Keratinocyte (primary cell): Measurements from ENCODE around the gene PRPF6. TPM values are rescaled to one million over a fixed set of nuclear protein-coding genes. Genes with fewer than 3 reads are reported as not detected.

Experiments
- DNase-seq: peaks from one replicate; pipeline ENCODE4 v3.0.0-alpha.2; 2011; ENCODE audit warnings: low read depth, missing footprints, low spot score
- FAIRE-seq: peaks from 2 replicates; lab custom pipeline; 2011; peaks lifted over from hg19 to GRCh38; lab: Jason Lieb, UNC
- H2AFZ ChIP-seq: 2 replicates; pipeline ENCODE4 v1.6.0; 2012; ENCODE audit warnings: low read length, control low read depth, inconsistent platforms; ENCODE audit not compliant: control insufficient read depth
- H3K27ac ChIP-seq: 2 replicates; pipeline ENCODE4 v1.5.1; 2011; ENCODE audit warnings: low read length; ENCODE audit not compliant: control insufficient read depth, insufficient read depth
- H3K27me3 ChIP-seq: 3 replicates; pipeline ENCODE4 v1.6.0; 2011; ENCODE audit warnings: low read length; ENCODE audit not compliant: control insufficient read depth, insufficient read depth; ENCODE audit errors: extremely low read depth
- H3K36me3 ChIP-seq, 2 experiments: 2 replicates in 1 of 2; 3 replicates in 1 of 2; pipeline ENCODE4 v1.5.1; 2011; ENCODE audit warnings: low read length in 2 of 2, mild to moderate bottlenecking in 1 of 2; ENCODE audit not compliant: control insufficient read depth in 2 of 2, insufficient read depth in 2 of 2; ENCODE audit errors: extremely low read depth in 1 of 2
- H3K4me1 ChIP-seq: 3 replicates; pipeline ENCODE4 v1.5.1; 2011; ENCODE audit warnings: low read length; ENCODE audit not compliant: control insufficient read depth, insufficient read depth; ENCODE audit errors: extremely low read depth
- H3K4me2 ChIP-seq: 3 replicates; pipeline ENCODE4 v1.6.0; 2011; ENCODE audit warnings: low read depth, low read length; ENCODE audit not compliant: control insufficient read depth, insufficient read depth; ENCODE audit errors: extremely low read depth
- H3K4me3 ChIP-seq, 3 experiments: fragments of 200-600 bp in 1 of 3; sonication (generic) in 1 of 3; 2 replicates in 2 of 3; 3 replicates in 1 of 3; pipeline ENCODE4 v1.5.1; 2011 to 2016; ENCODE audit warnings: low read length in 3 of 3, mild to moderate bottlenecking in 3 of 3, control low read depth in 2 of 3, inconsistent platforms in 1 of 3, low read depth in 1 of 3, mixed read lengths in 1 of 3, mixed run types in 1 of 3, moderate library complexity in 1 of 3; ENCODE audit not compliant: control insufficient read depth in 2 of 3, insufficient read depth in 2 of 3; ENCODE audit errors: extremely low read depth in 1 of 3
- H3K79me2 ChIP-seq: 2 replicates; pipeline ENCODE4 v1.6.0; 2012; ENCODE audit warnings: low read length; ENCODE audit not compliant: control insufficient read depth, insufficient read depth
- H3K9ac ChIP-seq: 3 replicates; pipeline ENCODE4 v1.6.0; 2011; ENCODE audit warnings: low read length; ENCODE audit not compliant: control insufficient read depth, insufficient read depth; ENCODE audit errors: extremely low read depth
- H3K9me1 ChIP-seq: 3 replicates; pipeline ENCODE4 v1.6.0; 2011; ENCODE audit warnings: low read length; ENCODE audit not compliant: control insufficient read depth, insufficient read depth; ENCODE audit errors: extremely low read depth
- H3K9me3 ChIP-seq: 2 replicates; pipeline ENCODE4 v1.5.1; 2012; ENCODE audit warnings: low read depth, low read length; ENCODE audit not compliant: control insufficient read depth
- H4K20me1 ChIP-seq: 3 replicates; pipeline ENCODE4 v1.6.0; 2011; ENCODE audit warnings: low read length; ENCODE audit not compliant: control insufficient read depth, insufficient read depth; ENCODE audit errors: extremely low read depth
- EZH2 ChIP-seq: IDR thresholded peaks from one replicate; pipeline ENCODE4 v1.6.1; 2012; ENCODE audit warnings: inconsistent platforms, mild to moderate bottlenecking, low read length, moderate library complexity
- dilution Hi-C: fragments of 300-500 bp; cut with MboI; formaldehyde crosslinking; loops from one replicate; pipeline ENCODE4 v1.7.0; 2020; ENCODE audit warnings: low sequenced_read_pairs; ENCODE audit not compliant: extremely low pct_ligation_motif_present
- polyA plus RNA-seq, 5 experiments: library from polyadenylated mRNA; depleted of rRNA in 3 of 5; stranded (reverse) in 3 of 5; stranded (forward) in 1 of 5; unstranded in 1 of 5; fragments of >200 nt; gene quantifications; 1 replicate in 1 of 5; 2 replicates in 3 of 5; 3 replicates in 1 of 5; pipeline versions ENCODE4 v1.2.1 to v1.2.3, GENCODE V29; 2011 to 2012; ENCODE audit warnings: missing spikeins in 2 of 5, low read depth in 1 of 5, low replicate concordance in 1 of 5
- TF ChIP-seq, protein P1 (sequence below), 3 experiments: IDR thresholded peaks in 1 of 3; conservative IDR thresholded peaks in 1 of 3; optimal IDR thresholded peaks in 1 of 3; 2 replicates in 2 of 3; 3 replicates in 1 of 3; pipeline versions ENCODE3 to v1.5.1; 2011; ENCODE audit warnings: low read length in 3 of 3, mild to moderate bottlenecking in 3 of 3, moderate library complexity in 2 of 3, control low read depth in 1 of 3, inconsistent platforms in 1 of 3; ENCODE audit not compliant: insufficient read depth in 2 of 3; ENCODE audit errors: extremely low read depth in 1 of 3

Gene PRPF6
- polyA plus RNA-seq, 1 donor (not counting 4 experiments of a cell fraction or from before 2014, with no cell fraction given) = 30.5 TPM

DNA sequence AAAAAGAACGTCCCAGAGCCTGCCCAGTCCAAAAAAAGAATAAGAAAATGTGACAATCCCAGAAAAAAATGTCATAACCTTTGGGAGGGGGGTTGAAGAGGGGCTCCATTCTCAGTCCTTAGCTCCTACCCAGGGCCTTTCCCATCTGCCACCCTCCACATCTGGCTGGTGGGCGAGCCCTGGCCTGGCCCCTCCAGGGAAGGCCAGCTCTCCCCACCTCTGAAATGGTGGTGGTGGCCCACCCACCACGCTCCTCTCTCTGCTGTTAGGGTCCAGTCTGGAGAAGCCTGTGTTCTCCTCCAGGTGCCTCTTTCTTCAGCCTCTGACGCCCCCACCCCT is 98.0 kb downstream of the PRPF6 start:
- Histone ChIP-seq H3K9me3 (no peaks in the 10 kb centered on the region), H3K4me3 (peak overlapping the region; percentile 78 to 93 (median 79)), H3K27me3 (peaks cover 20% of the 10 kb centered on the region), H3K36me3 (peaks cover 0 to 4% of the 10 kb centered on the region in 2 experiments), H4K20me1 (no peaks in the 10 kb centered on the region), H3K9ac (peak overlapping the region; percentile 72), H3K4me2 (peak overlapping the region; percentile 97), H3K27ac (no peak overlapping the region), H2AFZ (peak overlapping the region; percentile 8), H3K9me1 (no peaks in the 10 kb centered on the region), H3K79me2 (peaks cover 2% of the 10 kb centered on the region), H3K4me1 (peaks cover 19% of the 10 kb centered on the region)
- DNase-seq (no peak), FAIRE-seq (no peak)
- dilution Hi-C loops = no loop called here
- no peak for TF ChIP-seq EZH2
- TF ChIP-seq, protein P1, sequence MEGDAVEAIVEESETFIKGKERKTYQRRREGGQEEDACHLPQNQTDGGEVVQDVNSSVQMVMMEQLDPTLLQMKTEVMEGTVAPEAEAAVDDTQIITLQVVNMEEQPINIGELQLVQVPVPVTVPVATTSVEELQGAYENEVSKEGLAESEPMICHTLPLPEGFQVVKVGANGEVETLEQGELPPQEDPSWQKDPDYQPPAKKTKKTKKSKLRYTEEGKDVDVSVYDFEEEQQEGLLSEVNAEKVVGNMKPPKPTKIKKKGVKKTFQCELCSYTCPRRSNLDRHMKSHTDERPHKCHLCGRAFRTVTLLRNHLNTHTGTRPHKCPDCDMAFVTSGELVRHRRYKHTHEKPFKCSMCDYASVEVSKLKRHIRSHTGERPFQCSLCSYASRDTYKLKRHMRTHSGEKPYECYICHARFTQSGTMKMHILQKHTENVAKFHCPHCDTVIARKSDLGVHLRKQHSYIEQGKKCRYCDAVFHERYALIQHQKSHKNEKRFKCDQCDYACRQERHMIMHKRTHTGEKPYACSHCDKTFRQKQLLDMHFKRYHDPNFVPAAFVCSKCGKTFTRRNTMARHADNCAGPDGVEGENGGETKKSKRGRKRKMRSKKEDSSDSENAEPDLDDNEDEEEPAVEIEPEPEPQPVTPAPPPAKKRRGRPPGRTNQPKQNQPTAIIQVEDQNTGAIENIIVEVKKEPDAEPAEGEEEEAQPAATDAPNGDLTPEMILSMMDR (optimal IDR thresholded peaks at IDR 0.05 in 1 of 3, IDR thresholded peaks at IDR 0.05 in 1 of 3, conservative IDR thresholded peaks at IDR 0.05 in 1 of 3; ENCODE audit: extremely low read depth in 1 of 3, insufficient read depth in 2 of 3, low read length in 3 of 3) = no peak

- TF ChIP-seq, protein P1 (optimal IDR thresholded peaks at IDR 0.05 in 1 of 3, IDR thresholded peaks at IDR 0.05 in 1 of 3, conservative IDR thresholded peaks at IDR 0.05 in 1 of 3; ENCODE audit: extremely low read depth in 1 of 3, insufficient read depth in 2 of 3, low read length in 3 of 3) = no peak
- TF ChIP-seq EZH2 = no peak
- DNase-seq = no peak
- no peak for FAIRE-seq
- H2AFZ ChIP-seq = peak within 1 kb of the TSS; percentile 30
- H3K4me2 ChIP-seq = peak within 1 kb of the TSS; percentile 97
- H3K79me2 ChIP-seq = peaks cover 2% of the 10 kb centered on the region
- no peaks in the 10 kb centered on the region for H3K9me3 ChIP-seq
- H3K9ac ChIP-seq = peak within 1 kb of the TSS; percentile 72
- H4K20me1 ChIP-seq = no peaks in the 10 kb centered on the region
- H3K36me3 ChIP-seq = peaks cover 0 to 1% of the 10 kb centered on the region in 2 experiments
- H3K9me1 ChIP-seq = no peaks in the 10 kb centered on the region
- H3K27me3 ChIP-seq = peaks cover 25% of the 10 kb centered on the region
- H3K4me3 ChIP-seq = peak within 1 kb of the TSS; percentile 78 to 93 (median 79)
- peaks cover 19% of the 10 kb centered on the region for H3K4me1 ChIP-seq
- dilution Hi-C loops = no loop called here
- no peak within 1 kb of the TSS for H3K27ac ChIP-seq
Measured at GRCh38 chr20:64079273-64080012, 98.5 kb downstream of the PRPF6 start, which contains the start of gene RGS19. Gene RGS19 (minus strand): TSS chr20:64079518. CDS start chr20:64076886, 2,632 bp downstream.
